SIG-M5 (cell line): Measurements from ENCODE around the gene RHOU.
"Not testable (repeated sequence)": the region's sequence is repeated elsewhere in the genome, so short reads cannot be mapped to it uniquely, and the experiment has no call there.

ENCODE experiments used
- DNase-seq: peaks from one replicate; lab custom pipeline; 2025; lab: John Stamatoyannopoulos, UW

Gene RHOU

GRCh38 chr1:228734881-228735801 lies at the start of gene RHOU:
RHOU (plus strand) TSS chr1:228735479; CDS start chr1:228735743, 264 bp downstream.
- DNase-seq: no peak

GRCh38 chr1:228687587-228687986 lies 47.7 kb upstream of the RHOU start:
- DNase-seq: no peak

DNA sequence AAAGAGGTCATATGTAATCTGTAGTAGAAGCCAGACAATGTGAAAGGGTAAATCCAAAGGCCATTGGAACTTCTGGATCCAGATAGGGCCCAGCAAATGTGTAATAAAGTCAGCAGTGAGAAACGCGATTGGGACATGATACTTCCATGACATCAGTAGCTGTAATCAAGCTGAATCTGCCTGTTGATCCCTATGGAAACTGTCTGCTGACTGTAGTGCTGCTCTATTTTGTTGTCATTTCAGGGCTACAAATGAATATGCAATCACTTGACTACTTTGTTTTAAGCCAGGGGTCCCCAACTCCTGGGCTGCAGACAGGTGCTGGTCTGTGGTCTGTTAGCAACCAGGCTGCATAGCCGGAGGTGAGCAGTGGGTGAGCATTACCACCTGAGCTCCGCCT lies 46.0 kb upstream of the RHOU start:
- no peak for DNase-seq

GRCh38 chr1:228691211-228691610 lies 44.1 kb upstream of the RHOU start:
- no peak for DNase-seq

DNA sequence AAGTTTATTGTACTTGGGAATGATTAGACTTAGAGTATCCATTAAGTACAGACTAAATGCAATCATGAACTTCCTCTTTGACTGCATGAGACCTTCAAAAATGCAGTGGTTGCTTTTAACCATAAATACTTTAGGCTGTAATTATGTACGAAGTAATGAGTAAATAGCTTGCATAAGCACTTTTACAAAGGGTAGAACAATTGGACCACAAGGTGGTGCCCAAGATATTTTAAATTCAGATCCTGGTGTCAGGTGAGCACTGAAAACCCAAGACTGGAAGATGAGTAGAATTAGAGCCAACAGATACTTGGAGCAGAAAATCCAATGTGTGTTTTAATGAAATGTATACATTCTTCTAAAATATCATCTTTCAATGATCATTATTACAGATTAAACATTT lies 43.4 kb upstream of the RHOU start:
- DNase-seq: no peak

DNA sequence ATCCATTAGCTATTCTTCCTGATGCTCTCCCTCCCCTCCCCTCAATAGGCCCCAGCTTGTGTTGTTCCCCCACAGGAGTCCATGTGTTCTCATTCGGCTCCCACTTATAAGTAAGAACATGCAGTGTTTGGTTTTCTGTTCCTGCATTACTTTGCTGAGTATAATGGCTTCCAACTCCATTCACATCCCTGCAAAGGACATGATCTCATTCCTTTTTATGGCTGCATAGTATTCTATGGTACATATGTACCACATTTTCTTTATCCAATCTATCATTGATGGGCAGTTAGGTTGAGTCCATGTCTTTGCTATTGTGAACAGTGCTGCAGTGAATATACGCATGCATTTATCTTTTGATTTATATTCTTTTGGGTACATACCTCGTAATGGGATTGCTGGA lies 40.8 kb upstream of the RHOU start:
- DNase-seq: not testable (repeated sequence)

GRCh38 chr1:228695015-228695955 lies 40.0 kb upstream of the RHOU start:
- no peak for DNase-seq

DNA sequence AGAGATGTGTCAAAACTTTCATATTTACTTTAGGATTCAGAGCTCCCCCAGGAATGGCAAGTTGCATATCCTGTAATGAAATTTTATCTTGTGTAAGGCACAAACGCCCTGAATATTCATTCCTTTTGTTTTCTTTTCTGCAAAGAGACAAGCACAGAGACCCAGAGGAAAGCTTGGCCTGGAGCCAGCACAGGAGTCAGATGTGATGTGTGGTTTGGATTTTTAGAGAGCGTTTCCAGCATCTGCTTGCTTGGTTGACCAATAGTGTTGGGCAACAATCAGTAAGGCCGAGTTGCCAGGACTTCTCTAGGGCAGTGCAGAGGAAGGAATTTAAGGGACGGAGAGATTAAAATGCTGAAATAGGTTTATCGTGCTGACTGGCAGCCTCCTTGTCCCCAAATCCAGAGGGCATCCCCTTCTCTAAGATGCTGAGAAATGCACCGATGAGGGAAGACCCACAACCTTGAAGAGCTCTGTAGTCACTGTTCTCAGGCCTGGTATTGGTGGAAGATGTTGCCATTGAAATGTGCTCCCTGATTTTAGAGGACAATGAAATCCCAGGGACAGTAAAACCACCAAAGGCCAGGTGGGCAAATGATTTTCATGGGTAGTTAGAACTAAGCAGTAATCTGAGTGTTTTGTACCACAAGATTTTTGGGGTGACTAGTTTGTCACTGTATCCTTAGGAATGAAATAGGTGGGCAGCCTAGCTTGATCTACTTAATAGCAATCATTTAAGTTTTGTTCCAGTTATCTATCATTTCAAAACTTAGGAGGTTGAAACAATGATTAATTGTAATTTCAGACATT lies 37.9 kb upstream of the RHOU start:
- no peak for DNase-seq

DNA sequence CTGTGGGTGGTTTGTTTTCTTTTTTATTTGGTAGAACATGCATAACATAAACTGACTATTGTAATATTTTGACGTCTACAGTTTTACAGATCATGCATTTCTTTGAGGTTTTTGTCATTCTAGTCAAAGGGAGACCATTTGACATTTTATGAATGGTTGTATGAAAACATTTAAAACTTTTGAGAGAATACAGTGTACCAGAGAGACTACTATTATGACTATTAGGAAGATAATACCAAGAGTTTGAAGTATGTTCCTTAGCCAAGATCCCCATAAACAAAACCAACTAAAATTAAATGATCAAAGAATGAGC lies 37.3 kb upstream of the RHOU start:
- no peak for DNase-seq

GRCh38 chr1:228702433-228702832 lies 32.8 kb upstream of the RHOU start:
- DNase-seq: no peak

- no peak for DNase-seq
These were observed 29.0 kb upstream of the RHOU start for GRCh38 chr1:228706305-228706704.

DNA sequence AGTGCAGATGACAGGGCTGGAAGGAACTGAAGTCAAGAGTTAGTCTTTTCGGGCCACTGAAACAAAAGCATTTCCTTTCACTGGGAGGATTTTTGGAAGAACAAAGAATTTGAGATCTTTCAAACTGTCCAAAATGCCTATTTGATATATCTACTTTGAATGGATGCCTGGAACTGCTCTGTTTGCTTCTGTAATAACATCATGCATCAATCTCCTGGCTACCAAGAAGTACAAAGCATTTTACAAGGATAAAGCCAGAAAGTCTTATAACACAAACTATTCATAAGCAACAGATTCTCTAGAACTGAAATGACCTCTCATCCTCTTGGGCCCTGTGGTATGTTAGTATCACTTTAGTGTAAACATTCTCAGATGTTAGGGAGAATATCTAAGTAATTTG lies 18.2 kb upstream of the RHOU start:
- no peak for DNase-seq

DNA sequence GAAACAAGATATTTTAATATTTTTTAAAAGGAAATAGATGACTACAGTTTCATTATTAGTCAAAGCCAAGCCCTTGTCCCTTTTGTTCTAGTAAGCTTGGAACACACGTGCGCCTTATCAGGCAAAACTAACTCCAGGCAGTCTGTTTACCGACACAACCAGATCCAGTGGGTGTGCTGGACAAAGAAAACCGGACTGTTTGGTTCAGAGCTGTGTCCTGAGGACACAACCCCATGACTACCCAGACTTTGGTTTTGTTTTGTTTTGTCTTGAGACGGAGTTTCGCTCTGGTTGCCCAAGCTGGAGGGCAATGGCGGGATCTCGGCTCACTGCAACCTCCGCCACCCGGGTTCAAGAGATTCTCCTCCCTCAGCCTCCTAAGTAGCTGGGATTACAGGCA lies 13.9 kb upstream of the RHOU start:
- no peak for DNase-seq

- DNase-seq: no peak
These were observed 12.0 kb upstream of the RHOU start for GRCh38 chr1:228723287-228723686.

- DNase-seq: no peak
These were observed 11.4 kb upstream of the RHOU start for GRCh38 chr1:228723921-228724320.

DNA sequence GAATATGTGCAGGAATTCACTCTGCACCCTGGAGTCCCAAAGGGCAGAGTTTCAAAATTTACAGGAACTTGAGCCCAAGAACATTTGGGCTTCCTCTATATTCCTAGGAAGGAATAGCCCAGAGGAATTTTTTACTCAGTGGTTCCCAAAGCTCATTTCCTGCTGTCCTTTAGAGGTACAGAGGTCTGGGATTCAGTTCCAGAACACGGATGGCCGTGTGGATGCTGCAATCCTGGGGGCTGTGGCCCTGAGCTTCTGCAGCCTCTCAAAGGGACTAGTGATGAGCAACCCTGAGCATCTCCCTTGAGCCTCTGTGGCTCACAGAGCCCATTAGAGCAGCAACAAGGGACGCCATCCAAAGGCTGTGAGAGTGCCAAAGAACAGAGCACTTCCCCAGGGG lies 10.1 kb upstream of the RHOU start:
- no peak for DNase-seq

DNA sequence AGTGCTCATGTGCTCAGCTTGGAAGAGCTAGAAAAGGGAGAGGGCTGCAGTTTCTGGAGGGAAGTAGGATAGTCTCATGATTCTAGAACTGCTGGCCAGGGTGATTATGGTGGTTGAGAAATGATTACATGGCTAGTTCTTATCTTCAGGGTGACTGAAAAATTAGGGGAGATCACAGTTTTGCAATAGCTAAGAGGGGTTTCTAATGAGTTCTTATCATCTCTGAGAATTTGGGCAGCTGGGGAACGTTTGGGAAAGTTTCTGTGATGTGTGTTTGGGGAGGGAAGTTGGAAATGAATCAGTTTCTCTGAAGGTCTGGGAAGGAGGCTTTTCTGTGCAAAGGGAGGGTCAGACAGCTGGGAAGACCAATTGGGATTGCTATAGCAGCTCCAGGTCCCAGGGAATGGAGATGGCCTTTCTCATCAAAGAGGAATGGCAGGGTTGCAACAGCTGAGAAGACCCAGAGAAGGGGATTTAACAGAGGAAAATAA lies 7.6 kb upstream of the RHOU start:
- no peak for DNase-seq

GRCh38 chr1:228732426-228732825 lies 2.9 kb upstream of the RHOU start:
- no peak for DNase-seq

DNA sequence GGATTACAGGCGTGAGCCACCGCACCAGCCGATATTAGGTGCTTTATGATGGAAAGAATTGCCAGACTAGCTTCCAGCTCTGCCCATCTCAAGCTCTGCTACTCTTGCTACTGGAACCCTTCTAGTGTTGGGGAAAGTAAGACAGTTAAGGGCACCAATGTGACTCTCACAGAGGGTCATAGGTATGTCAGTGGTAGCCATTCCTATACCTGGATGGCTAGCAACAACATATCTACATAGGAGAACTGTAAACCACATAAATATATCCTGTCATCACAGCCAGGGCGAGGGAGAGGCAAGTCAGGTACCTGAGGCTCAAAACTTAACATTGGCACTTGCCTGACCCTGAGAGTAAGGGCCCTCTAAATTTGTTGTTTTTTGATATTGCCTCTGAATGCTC lies 1.7 kb upstream of the RHOU start:
- no peak for DNase-seq

- DNase-seq: no peak
These were observed 750 bp downstream of the RHOU start for GRCh38 chr1:228735871-228736586.

DNA sequence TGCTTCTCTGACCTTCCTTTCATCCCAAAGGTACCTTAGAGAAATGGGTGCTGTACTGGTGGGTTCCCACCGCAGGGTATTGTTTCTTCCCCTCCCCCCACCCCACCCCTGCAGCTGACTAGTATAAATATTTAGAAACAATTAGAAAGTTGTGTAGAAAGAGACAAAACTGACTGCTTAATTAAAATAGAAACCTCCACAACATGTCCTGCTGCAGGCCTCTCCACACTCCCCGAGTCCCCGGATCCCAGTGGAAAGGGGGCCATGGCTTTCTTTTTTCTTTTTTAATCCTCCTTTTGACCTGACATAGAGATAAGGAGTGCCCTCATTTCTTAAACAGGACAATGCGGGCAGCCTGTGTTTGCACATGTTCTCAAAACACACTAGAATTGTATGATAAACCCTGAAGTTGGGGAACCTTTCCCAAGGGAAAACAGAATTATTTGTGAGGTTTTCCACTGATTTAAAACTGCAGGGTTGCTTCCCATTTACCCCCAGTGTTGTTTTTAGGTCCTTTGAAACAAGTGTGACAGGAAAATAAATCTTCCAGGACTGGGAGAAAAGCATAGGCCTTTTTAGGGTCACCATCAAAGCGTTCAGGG lies 1.7 kb downstream of the RHOU start:
- DNase-seq: no peak
